WTC11 (cell line): Measurements from ENCODE around the gene CFAP68. TPM values are rescaled to one million over a fixed set of nuclear protein-coding genes. Genes with fewer than 3 reads are reported as not detected.

Source experiments
- ATAC-seq: fragments of 200-7000 bp; cut with Tn5 transposase; 2 replicates; pipeline ENCODE4 v1.10.0; 2021; ENCODE audit warnings: mild to moderate bottlenecking, moderate library complexity
- CTCF ChIA-PET: fragments of 300-600 bp; sonication (Branson Sonifier 250); formaldehyde crosslinking; loops from one replicate; lab custom pipeline; 2021; ENCODE audit warnings: antibody characterized with exemption; lab: Charles Lee
- POLR2A ChIA-PET: fragments of 350-600 bp; sonication (Branson Sonifier 250); formaldehyde crosslinking; loops from one replicate; lab custom pipeline; 2021; ENCODE audit warnings: antibody characterized with exemption; lab: Charles Lee
- DNase-seq: peaks from one replicate; pipeline ENCODE4 v3.0.0; 2021; ENCODE audit warnings: low spot score
- H3K27ac Mint-ChIP-seq: 2 replicates; pipeline ENCODE4 v1.8.0; 2021; ENCODE audit warnings: mixed read lengths
- H3K27me3 Mint-ChIP-seq: 2 replicates; pipeline ENCODE4 v1.8.0; 2021; ENCODE audit warnings: low read depth, mild to moderate bottlenecking, moderate library complexity, mixed read lengths
- H3K36me3 Mint-ChIP-seq: 2 replicates; pipeline ENCODE4 v1.8.0; 2021; ENCODE audit warnings: mixed read lengths
- H3K4me1 Mint-ChIP-seq: 2 replicates; pipeline ENCODE4 v1.8.0; 2022; ENCODE audit warnings: mixed read lengths
- H3K4me3 Mint-ChIP-seq: 2 replicates; pipeline ENCODE4 v1.8.0; 2021; ENCODE audit warnings: mild to moderate bottlenecking, moderate library complexity, mixed read lengths
- H3K9me3 Mint-ChIP-seq: 2 replicates; pipeline ENCODE4 v1.8.0; 2021; ENCODE audit warnings: mixed read lengths
- CREB1 ChIP-seq: sonication (generic); formaldehyde crosslinking; IDR thresholded peaks from 2 replicates; pipeline ENCODE4 v1.8.0; 2023; ENCODE audit warnings: mild to moderate bottlenecking, missing genetic modification reagents
- ESRRA ChIP-seq: sonication (generic); formaldehyde crosslinking; IDR thresholded peaks from 2 replicates; pipeline ENCODE4 v1.8.1; 2022; ENCODE audit warnings: mild to moderate bottlenecking, missing genetic modification reagents, borderline replicate concordance
- GTF2I ChIP-seq: fragments of 250-450 bp; sonication (Bioruptor Pico); conservative IDR thresholded peaks from 2 replicates; pipeline ENCODE4 v1.4.0; 2021; ENCODE audit warnings: mild to moderate bottlenecking
- MXD4 ChIP-seq: fragments of 250-450 bp; sonication (Bioruptor Pico); IDR thresholded peaks from 2 replicates; pipeline ENCODE4 v1.8.0; 2021; ENCODE audit warnings: mild to moderate bottlenecking, moderate library complexity, borderline replicate concordance
- MYBL2 ChIP-seq: sonication (generic); formaldehyde crosslinking; IDR thresholded peaks from 2 replicates; pipeline ENCODE4 v1.8.1; 2023; ENCODE audit warnings: mild to moderate bottlenecking, moderate library complexity, missing genetic modification reagents
- NFATC4 ChIP-seq: fragments of 250-450 bp; sonication (Bioruptor Pico); IDR thresholded peaks from 2 replicates; pipeline ENCODE4 v1.9.0; 2021; ENCODE audit warnings: mild to moderate bottlenecking
- RORB ChIP-seq: fragments of 250-450 bp; sonication (Bioruptor Pico); IDR thresholded peaks from 2 replicates; pipeline ENCODE4 v1.9.0; 2021; ENCODE audit warnings: mild to moderate bottlenecking
- SP1 ChIP-seq: sonication (generic); formaldehyde crosslinking; conservative IDR thresholded peaks from 2 replicates; pipeline ENCODE4 v1.8.1; 2022; ENCODE audit warnings: missing genetic modification reagents
- TCF7 ChIP-seq: sonication (generic); formaldehyde crosslinking; IDR thresholded peaks from 2 replicates; pipeline ENCODE4 v1.8.0; 2022; ENCODE audit warnings: mild to moderate bottlenecking, low read depth, missing genetic modification reagents, moderate library complexity
- TP53 ChIP-seq: sonication (generic); formaldehyde crosslinking; IDR thresholded peaks from 2 replicates; pipeline ENCODE4 v1.8.1; 2023; ENCODE audit warnings: mild to moderate bottlenecking, missing genetic modification reagents
- ZBTB21 ChIP-seq: sonication (generic); formaldehyde crosslinking; IDR thresholded peaks from 2 replicates; pipeline ENCODE4 v1.8.1; 2023; ENCODE audit warnings: mild to moderate bottlenecking, missing genetic modification reagents, borderline replicate concordance
- ZNF121 ChIP-seq: sonication (generic); formaldehyde crosslinking; IDR thresholded peaks from 2 replicates; pipeline ENCODE4 v1.8.0; 2023; ENCODE audit warnings: missing genetic modification reagents
- ZNF138 ChIP-seq: sonication (generic); formaldehyde crosslinking; conservative IDR thresholded peaks from 2 replicates; pipeline ENCODE4 v1.8.1; 2022; ENCODE audit warnings: mild to moderate bottlenecking, moderate library complexity, missing genetic modification reagents
- ZNF232 ChIP-seq: sonication (generic); formaldehyde crosslinking; IDR thresholded peaks from 2 replicates; pipeline ENCODE4 v1.8.0; 2022; ENCODE audit warnings: mild to moderate bottlenecking, missing genetic modification reagents
- ZNF396 ChIP-seq: fragments of 250-450 bp; sonication (Bioruptor Pico); IDR thresholded peaks from 2 replicates; pipeline ENCODE4 v1.8.0; 2021; ENCODE audit warnings: mild to moderate bottlenecking, moderate library complexity, borderline replicate concordance
- ZNF416 ChIP-seq: fragments of 250-450 bp; sonication (Bioruptor Pico); IDR thresholded peaks from 2 replicates; pipeline ENCODE4 v1.9.0; 2021; ENCODE audit warnings: mild to moderate bottlenecking, inconsistent platforms
- total RNA-seq: library from RNA; stranded (reverse); gene quantifications from 3 replicates; pipeline ENCODE4 v1.2.3, GENCODE V29; 2021
- TF ChIP-seq, protein P1 (sequence below): fragments of 250-450 bp; sonication (Bioruptor Pico); IDR thresholded peaks from 2 replicates; pipeline ENCODE4 v1.9.0; 2021; ENCODE audit warnings: moderate library complexity, mild to moderate bottlenecking, inconsistent platforms, borderline replicate concordance
- TF ChIP-seq, protein P2 (sequence below): sonication (generic); formaldehyde crosslinking; IDR thresholded peaks from 2 replicates; pipeline ENCODE4 v1.8.1; 2022; ENCODE audit warnings: missing genetic modification reagents, borderline replicate concordance
- TF ChIP-seq, protein P3 (sequence below): sonication (generic); formaldehyde crosslinking; IDR thresholded peaks from 2 replicates; pipeline ENCODE4 v1.8.1; 2023; ENCODE audit warnings: mild to moderate bottlenecking, missing genetic modification reagents, borderline replicate concordance
- TF ChIP-seq, protein P4 (sequence below): sonication (generic); formaldehyde crosslinking; IDR thresholded peaks from 2 replicates; pipeline ENCODE4 v1.8.1; 2023; ENCODE audit warnings: mild to moderate bottlenecking, moderate library complexity, missing genetic modification reagents
- TF ChIP-seq, protein P5 (sequence below): fragments of 250-450 bp; sonication (Bioruptor Pico); IDR thresholded peaks from 2 replicates; pipeline ENCODE4 v1.8.0; 2021; ENCODE audit warnings: mild to moderate bottlenecking
- TF ChIP-seq, protein P6 (sequence below): sonication (generic); formaldehyde crosslinking; IDR thresholded peaks from 2 replicates; pipeline ENCODE4 v1.8.0; 2023; ENCODE audit warnings: mild to moderate bottlenecking, missing genetic modification reagents
- TF ChIP-seq, protein P7 (sequence below): sonication (generic); formaldehyde crosslinking; IDR thresholded peaks from 2 replicates; pipeline ENCODE4 v1.8.1; 2022; ENCODE audit warnings: mild to moderate bottlenecking, moderate library complexity, missing genetic modification reagents

The CFAP68 gene
- total RNA-seq, 1 experiment from 2014 or later, result 18.7 TPM

DNA sequence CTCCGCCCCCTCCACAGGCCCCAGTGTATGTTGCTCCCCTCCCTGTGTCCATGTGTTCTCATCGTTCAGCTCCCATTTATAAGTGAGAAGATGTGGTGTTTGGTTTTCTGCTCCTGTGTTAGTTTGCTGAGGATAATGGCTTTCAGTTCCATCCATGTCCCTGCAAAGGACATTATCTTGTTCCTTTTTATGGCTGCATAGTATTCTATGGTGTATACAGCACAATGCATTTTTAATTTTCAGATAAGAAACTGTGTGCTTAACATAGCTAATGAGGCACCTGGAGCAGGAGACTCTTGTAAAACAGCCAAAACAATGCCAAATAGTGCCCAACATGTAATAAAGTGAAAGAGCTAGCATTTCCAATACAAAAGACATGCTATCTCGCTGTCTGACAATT, 29.7 kb upstream of the CFAP68 start:
- no peak for DNase-seq
- Mint-ChIP-seq H3K27me3 (no peaks in the 10 kb centered on the region), H3K36me3 (peaks cover 6% of the 10 kb centered on the region), H3K9me3 (no peaks in the 10 kb centered on the region), H3K27ac (no peak overlapping the region), H3K4me3 (no peak overlapping the region), H3K4me1 (peaks cover 10% of the 10 kb centered on the region)
- no peak for ATAC-seq
- ChIA-PET POLR2A (no interaction called here), CTCF (interaction anchor here (1.3 kb wide), 1 partner anchor 8 kb away, joined by 3 read pairs; no protein-coding TSS in a partner anchor)
- TF ChIP-seq, protein P1, sequence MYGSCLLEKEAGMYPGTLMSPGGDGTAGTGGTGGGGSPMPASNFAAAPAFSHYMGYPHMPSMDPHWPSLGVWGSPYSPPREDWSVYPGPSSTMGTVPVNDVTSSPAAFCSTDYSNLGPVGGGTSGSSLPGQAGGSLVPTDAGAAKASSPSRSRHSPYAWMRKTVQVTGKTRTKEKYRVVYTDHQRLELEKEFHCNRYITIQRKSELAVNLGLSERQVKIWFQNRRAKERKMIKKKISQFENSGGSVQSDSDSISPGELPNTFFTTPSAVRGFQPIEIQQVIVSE, result no peak
- TF ChIP-seq GTF2I (CRISPR knock-in tag) (no peak), ZNF232 (CRISPR knock-in tag) (no peak), TP53 (CRISPR knock-in tag) (no peak), RORB (no peak), ESRRA (no peak), ZNF396 (no peak)
- TF ChIP-seq, protein P2, sequence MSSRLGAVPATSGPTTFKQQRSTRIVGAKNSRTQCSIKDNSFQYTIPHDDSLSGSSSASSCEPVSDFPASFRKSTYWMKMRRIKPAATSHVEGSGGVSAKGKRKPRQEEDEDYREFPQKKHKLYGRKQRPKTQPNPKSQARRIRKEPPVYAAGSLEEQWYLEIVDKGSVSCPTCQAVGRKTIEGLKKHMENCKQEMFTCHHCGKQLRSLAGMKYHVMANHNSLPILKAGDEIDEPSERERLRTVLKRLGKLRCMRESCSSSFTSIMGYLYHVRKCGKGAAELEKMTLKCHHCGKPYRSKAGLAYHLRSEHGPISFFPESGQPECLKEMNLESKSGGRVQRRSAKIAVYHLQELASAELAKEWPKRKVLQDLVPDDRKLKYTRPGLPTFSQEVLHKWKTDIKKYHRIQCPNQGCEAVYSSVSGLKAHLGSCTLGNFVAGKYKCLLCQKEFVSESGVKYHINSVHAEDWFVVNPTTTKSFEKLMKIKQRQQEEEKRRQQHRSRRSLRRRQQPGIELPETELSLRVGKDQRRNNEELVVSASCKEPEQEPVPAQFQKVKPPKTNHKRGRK (CRISPR knock-in tag), result no peak
- TF ChIP-seq, protein P3, sequence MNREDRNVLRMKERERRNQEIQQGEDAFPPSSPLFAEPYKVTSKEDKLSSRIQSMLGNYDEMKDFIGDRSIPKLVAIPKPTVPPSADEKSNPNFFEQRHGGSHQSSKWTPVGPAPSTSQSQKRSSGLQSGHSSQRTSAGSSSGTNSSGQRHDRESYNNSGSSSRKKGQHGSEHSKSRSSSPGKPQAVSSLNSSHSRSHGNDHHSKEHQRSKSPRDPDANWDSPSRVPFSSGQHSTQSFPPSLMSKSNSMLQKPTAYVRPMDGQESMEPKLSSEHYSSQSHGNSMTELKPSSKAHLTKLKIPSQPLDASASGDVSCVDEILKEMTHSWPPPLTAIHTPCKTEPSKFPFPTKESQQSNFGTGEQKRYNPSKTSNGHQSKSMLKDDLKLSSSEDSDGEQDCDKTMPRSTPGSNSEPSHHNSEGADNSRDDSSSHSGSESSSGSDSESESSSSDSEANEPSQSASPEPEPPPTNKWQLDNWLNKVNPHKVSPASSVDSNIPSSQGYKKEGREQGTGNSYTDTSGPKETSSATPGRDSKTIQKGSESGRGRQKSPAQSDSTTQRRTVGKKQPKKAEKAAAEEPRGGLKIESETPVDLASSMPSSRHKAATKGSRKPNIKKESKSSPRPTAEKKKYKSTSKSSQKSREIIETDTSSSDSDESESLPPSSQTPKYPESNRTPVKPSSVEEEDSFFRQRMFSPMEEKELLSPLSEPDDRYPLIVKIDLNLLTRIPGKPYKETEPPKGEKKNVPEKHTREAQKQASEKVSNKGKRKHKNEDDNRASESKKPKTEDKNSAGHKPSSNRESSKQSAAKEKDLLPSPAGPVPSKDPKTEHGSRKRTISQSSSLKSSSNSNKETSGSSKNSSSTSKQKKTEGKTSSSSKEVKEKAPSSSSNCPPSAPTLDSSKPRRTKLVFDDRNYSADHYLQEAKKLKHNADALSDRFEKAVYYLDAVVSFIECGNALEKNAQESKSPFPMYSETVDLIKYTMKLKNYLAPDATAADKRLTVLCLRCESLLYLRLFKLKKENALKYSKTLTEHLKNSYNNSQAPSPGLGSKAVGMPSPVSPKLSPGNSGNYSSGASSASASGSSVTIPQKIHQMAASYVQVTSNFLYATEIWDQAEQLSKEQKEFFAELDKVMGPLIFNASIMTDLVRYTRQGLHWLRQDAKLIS (CRISPR knock-in tag), result no peak

DNA sequence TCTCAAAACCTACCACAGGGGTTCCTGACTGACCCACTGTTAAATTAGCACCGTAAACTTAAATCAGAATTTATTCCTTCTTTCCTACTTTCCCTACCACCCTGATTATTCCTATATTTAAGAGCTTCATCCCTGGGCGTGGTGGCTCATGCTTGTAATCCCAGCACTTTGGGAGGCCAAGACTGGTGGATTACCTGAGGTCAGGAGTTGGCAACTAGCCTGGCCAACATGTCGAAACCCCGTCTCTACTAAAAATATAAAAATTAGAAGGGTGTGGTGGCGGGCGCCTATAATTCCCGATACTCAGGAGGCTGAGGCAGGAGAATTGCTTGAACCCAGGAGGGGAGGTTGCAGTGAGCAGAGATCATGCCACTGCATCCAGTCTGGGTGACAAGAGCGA, 28.3 kb upstream of the CFAP68 start:
- no peak overlapping the region for H3K27ac Mint-ChIP-seq
- peaks cover 10% of the 10 kb centered on the region for H3K4me1 Mint-ChIP-seq
- ATAC-seq (no peak), DNase-seq (no peak)
- no peak overlapping the region for H3K4me3 Mint-ChIP-seq
- H3K9me3 Mint-ChIP-seq, result no peaks in the 10 kb centered on the region
- ChIA-PET CTCF (interaction anchor here (0.6 to 1.6 kb wide), 8 partner anchors 10 to 396 kb away, joined by 3 to 8 read pairs (median 3); partner anchors contain the start of gene C11orf52), POLR2A (no interaction called here)
- H3K27me3 Mint-ChIP-seq, result no peaks in the 10 kb centered on the region
- H3K36me3 Mint-ChIP-seq, result peaks cover 7% of the 10 kb centered on the region
- TF ChIP-seq, protein P4, sequence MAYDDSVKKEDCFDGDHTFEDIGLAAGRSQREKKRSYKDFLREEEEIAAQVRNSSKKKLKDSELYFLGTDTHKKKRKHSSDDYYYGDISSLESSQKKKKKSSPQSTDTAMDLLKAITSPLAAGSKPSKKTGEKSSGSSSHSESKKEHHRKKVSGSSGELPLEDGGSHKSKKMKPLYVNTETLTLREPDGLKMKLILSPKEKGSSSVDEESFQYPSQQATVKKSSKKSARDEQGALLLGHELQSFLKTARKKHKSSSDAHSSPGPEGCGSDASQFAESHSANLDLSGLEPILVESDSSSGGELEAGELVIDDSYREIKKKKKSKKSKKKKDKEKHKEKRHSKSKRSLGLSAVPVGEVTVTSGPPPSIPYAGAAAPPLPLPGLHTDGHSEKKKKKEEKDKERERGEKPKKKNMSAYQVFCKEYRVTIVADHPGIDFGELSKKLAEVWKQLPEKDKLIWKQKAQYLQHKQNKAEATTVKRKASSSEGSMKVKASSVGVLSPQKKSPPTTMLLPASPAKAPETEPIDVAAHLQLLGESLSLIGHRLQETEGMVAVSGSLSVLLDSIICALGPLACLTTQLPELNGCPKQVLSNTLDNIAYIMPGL (CRISPR knock-in tag), result no peak
- no peak for TF ChIP-seq MYBL2 (CRISPR knock-in tag)
- no peak for TF ChIP-seq ZBTB21 (CRISPR knock-in tag)
- no peak for TF ChIP-seq ZNF416
- no peak for TF ChIP-seq ZNF121 (CRISPR knock-in tag)
- no peak for TF ChIP-seq MXD4 (CRISPR knock-in tag)
- TF ChIP-seq SP1 (CRISPR knock-in tag), result no peak
- TF ChIP-seq NFATC4 (CRISPR knock-in tag), result no peak
- TF ChIP-seq, protein P5, sequence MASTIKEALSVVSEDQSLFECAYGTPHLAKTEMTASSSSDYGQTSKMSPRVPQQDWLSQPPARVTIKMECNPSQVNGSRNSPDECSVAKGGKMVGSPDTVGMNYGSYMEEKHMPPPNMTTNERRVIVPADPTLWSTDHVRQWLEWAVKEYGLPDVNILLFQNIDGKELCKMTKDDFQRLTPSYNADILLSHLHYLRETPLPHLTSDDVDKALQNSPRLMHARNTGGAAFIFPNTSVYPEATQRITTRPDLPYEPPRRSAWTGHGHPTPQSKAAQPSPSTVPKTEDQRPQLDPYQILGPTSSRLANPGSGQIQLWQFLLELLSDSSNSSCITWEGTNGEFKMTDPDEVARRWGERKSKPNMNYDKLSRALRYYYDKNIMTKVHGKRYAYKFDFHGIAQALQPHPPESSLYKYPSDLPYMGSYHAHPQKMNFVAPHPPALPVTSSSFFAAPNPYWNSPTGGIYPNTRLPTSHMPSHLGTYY (CRISPR knock-in tag), result no peak
- TF ChIP-seq, protein P6, sequence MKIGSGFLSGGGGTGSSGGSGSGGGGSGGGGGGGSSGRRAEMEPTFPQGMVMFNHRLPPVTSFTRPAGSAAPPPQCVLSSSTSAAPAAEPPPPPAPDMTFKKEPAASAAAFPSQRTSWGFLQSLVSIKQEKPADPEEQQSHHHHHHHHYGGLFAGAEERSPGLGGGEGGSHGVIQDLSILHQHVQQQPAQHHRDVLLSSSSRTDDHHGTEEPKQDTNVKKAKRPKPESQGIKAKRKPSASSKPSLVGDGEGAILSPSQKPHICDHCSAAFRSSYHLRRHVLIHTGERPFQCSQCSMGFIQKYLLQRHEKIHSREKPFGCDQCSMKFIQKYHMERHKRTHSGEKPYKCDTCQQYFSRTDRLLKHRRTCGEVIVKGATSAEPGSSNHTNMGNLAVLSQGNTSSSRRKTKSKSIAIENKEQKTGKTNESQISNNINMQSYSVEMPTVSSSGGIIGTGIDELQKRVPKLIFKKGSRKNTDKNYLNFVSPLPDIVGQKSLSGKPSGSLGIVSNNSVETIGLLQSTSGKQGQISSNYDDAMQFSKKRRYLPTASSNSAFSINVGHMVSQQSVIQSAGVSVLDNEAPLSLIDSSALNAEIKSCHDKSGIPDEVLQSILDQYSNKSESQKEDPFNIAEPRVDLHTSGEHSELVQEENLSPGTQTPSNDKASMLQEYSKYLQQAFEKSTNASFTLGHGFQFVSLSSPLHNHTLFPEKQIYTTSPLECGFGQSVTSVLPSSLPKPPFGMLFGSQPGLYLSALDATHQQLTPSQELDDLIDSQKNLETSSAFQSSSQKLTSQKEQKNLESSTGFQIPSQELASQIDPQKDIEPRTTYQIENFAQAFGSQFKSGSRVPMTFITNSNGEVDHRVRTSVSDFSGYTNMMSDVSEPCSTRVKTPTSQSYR (CRISPR knock-in tag), result no peak
- TF ChIP-seq ZNF138 (CRISPR knock-in tag), result no peak
- TF ChIP-seq TCF7 (CRISPR knock-in tag), result no peak
- no peak for TF ChIP-seq CREB1 (CRISPR knock-in tag)
- TF ChIP-seq, protein P7, sequence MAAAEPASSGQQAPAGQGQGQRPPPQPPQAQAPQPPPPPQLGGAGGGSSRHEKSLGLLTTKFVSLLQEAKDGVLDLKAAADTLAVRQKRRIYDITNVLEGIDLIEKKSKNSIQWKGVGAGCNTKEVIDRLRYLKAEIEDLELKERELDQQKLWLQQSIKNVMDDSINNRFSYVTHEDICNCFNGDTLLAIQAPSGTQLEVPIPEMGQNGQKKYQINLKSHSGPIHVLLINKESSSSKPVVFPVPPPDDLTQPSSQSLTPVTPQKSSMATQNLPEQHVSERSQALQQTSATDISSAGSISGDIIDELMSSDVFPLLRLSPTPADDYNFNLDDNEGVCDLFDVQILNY, result no peak
